ES-I3 (cell line): ENCODE measurements around the gene SLC25A29.

Experiments used
- H3K36me3 ChIP-seq: 2 replicates; pipeline ENCODE4 v1.6.1; 2013; ENCODE audit warnings: mild to moderate bottlenecking, low read length, control low read depth, moderate library complexity; ENCODE audit not compliant: insufficient read depth
- H3K4me1 ChIP-seq: 2 replicates; pipeline ENCODE4 v1.6.1; 2013; ENCODE audit warnings: mild to moderate bottlenecking, control low read depth, low read length; ENCODE audit not compliant: insufficient read depth
- H3K9ac ChIP-seq: 2 replicates; pipeline ENCODE4 v1.6.1; 2013; ENCODE audit warnings: low read depth, mild to moderate bottlenecking, low read length, moderate library complexity
- H3K9me3 ChIP-seq: 2 replicates; pipeline ENCODE4 v1.6.1; 2013; ENCODE audit warnings: mild to moderate bottlenecking, low read length, moderate library complexity; ENCODE audit not compliant: control insufficient read depth, insufficient read depth

The SLC25A29 gene

GRCh38 chr14:100339766-100340422, 33.6 kb upstream of the SLC25A29 start:
- Histone ChIP-seq H3K9ac (no peak overlapping the region), H3K9me3 (no peaks in the 10 kb centered on the region), H3K36me3 (peaks cover 32% of the 10 kb centered on the region), H3K4me1 (peaks cover 7% of the 10 kb centered on the region; the same call in 1 of the 2 replicates)

GRCh38 chr14:100336618-100337530, 30.6 kb upstream of the SLC25A29 start:
- Histone ChIP-seq H3K36me3 (peaks cover 28% of the 10 kb centered on the region), H3K9ac (no peak overlapping the region), H3K9me3 (no peaks in the 10 kb centered on the region), H3K4me1 (peaks cover 7% of the 10 kb centered on the region; the same call in 1 of the 2 replicates)

GRCh38 chr14:100334904-100335303, 28.7 kb upstream of the SLC25A29 start:
- Histone ChIP-seq H3K9me3 (no peaks in the 10 kb centered on the region), H3K4me1 (no peaks in the 10 kb centered on the region), H3K9ac (no peak overlapping the region), H3K36me3 (peaks cover 14% of the 10 kb centered on the region)

GRCh38 chr14:100333827-100334226, 27.6 kb upstream of the SLC25A29 start:
- Histone ChIP-seq H3K9ac (no peak overlapping the region), H3K36me3 (peaks cover 12% of the 10 kb centered on the region), H3K9me3 (no peaks in the 10 kb centered on the region), H3K4me1 (no peaks in the 10 kb centered on the region)

GRCh38 chr14:100333311-100333710, 27.1 kb upstream of the SLC25A29 start:
- no peaks in the 10 kb centered on the region for H3K4me1 ChIP-seq
- no peaks in the 10 kb centered on the region for H3K9me3 ChIP-seq
- peaks cover 12% of the 10 kb centered on the region for H3K36me3 ChIP-seq
- H3K9ac ChIP-seq: no peak overlapping the region

GRCh38 chr14:100332797-100333196, 26.6 kb upstream of the SLC25A29 start:
- no peak overlapping the region for H3K9ac ChIP-seq
- H3K4me1 ChIP-seq: no peaks in the 10 kb centered on the region
- no peaks in the 10 kb centered on the region for H3K9me3 ChIP-seq
- peaks cover 12% of the 10 kb centered on the region for H3K36me3 ChIP-seq

GRCh38 chr14:100332071-100332639, 25.9 kb upstream of the SLC25A29 start:
- H3K4me1 ChIP-seq: no peaks in the 10 kb centered on the region
- H3K9me3 ChIP-seq: no peaks in the 10 kb centered on the region
- H3K9ac ChIP-seq: no peak overlapping the region
- peaks cover 12% of the 10 kb centered on the region for H3K36me3 ChIP-seq

GRCh38 chr14:100330388-100330931, 24.2 kb upstream of the SLC25A29 start:
- H3K4me1 ChIP-seq: no peaks in the 10 kb centered on the region
- H3K9ac ChIP-seq: no peak overlapping the region
- no peaks in the 10 kb centered on the region for H3K9me3 ChIP-seq
- no peaks in the 10 kb centered on the region for H3K36me3 ChIP-seq

- H3K4me1 ChIP-seq: no peaks in the 10 kb centered on the region
- H3K9me3 ChIP-seq: no peaks in the 10 kb centered on the region
- no peak overlapping the region for H3K9ac ChIP-seq
- no peaks in the 10 kb centered on the region for H3K36me3 ChIP-seq
Measured at GRCh38 chr14:100330007-100330344, 23.7 kb upstream of the SLC25A29 start.

GRCh38 chr14:100329233-100330006, 23.2 kb upstream of the SLC25A29 start:
- Histone ChIP-seq H3K9ac (no peak overlapping the region), H3K36me3 (no peaks in the 10 kb centered on the region), H3K9me3 (no peaks in the 10 kb centered on the region), H3K4me1 (no peaks in the 10 kb centered on the region)

- no peaks in the 10 kb centered on the region for H3K4me1 ChIP-seq
- H3K9ac ChIP-seq: no peak overlapping the region
- no peaks in the 10 kb centered on the region for H3K9me3 ChIP-seq
- H3K36me3 ChIP-seq: no peaks in the 10 kb centered on the region
Measured at GRCh38 chr14:100328495-100329163, 22.4 kb upstream of the SLC25A29 start.

- no peak overlapping the region for H3K9ac ChIP-seq
- no peaks in the 10 kb centered on the region for H3K36me3 ChIP-seq
- H3K9me3 ChIP-seq: no peaks in the 10 kb centered on the region
- H3K4me1 ChIP-seq: no peaks in the 10 kb centered on the region
Measured at GRCh38 chr14:100327128-100327527, 20.9 kb upstream of the SLC25A29 start.

- Histone ChIP-seq H3K9ac (no peak overlapping the region), H3K36me3 (no peaks in the 10 kb centered on the region), H3K4me1 (no peaks in the 10 kb centered on the region; the same call in 1 of the 2 replicates), H3K9me3 (no peaks in the 10 kb centered on the region)
Measured at GRCh38 chr14:100325958-100326357, 19.7 kb upstream of the SLC25A29 start.
